Measurements from ENCODE around the gene GABBR2. TPM values are rescaled to one million over a fixed set of nuclear protein-coding genes. Genes with fewer than 3 reads are reported as not detected.

GABBR2 gene
- total RNA-seq, 2 experiments from 2014 or later = not detected

DNA sequence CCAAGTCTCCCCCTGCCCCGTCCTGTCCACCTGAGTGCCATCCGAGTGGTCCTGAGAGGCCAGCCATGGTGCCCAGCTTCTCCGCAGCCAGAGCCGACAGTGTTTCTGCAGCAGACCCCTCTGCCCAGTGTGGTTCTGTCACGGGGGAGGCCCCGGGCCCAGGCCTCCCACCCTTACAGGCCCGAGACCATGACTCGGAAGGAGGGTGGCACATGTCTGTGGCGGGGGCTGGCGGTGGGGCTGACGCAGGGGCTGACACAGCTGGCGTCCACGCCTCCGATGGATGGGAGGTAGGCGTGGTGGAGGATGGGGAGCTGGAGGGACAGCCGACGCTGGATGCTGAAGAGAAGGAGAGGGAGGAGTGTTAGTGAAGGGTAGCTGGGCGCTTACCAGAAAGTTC is 418.3 kb downstream of the GABBR2 start:
- Histone ChIP-seq H3K9me3 (ENCODE audit: control insufficient read depth in 1 of 2, insufficient read depth in 1 of 2, low read length in 2 of 2) (no peaks in the 10 kb centered on the region), H3K27ac (ENCODE audit: low read depth in 1 of 2, low read length in 2 of 2) (no peak overlapping the region), H3K36me3 (ENCODE audit: insufficient read depth, low read length) (no peaks in the 10 kb centered on the region), H3K4me3 (ENCODE audit: low read length) (no peak overlapping the region), H3K27me3 (ENCODE audit: control insufficient read depth in 1 of 2, insufficient read depth in 2 of 2, low read length in 2 of 2) (no peaks in the 10 kb centered on the region), H3K4me1 (ENCODE audit: insufficient read depth, low read length) (no peaks in the 10 kb centered on the region)
- no peaks in the 10 kb centered on the region for H3K36me3 Mint-ChIP-seq (ENCODE audit: low read depth)
- DNase-seq = no peak
- no peak overlapping the region for H3K27ac Mint-ChIP-seq
- ChIA-PET CTCF (no interaction called here), POLR2A (no interaction called here)
- H3K4me3 Mint-ChIP-seq = no peak overlapping the region
- intact Hi-C loops (cut with DNase I, micrococcal nuclease) = no loop called here
- H3K9me3 Mint-ChIP-seq = no peaks in the 10 kb centered on the region
- ATAC-seq (ENCODE audit: poor library complexity) = no peak
- H3K27me3 Mint-ChIP-seq = peaks cover 5% of the 10 kb centered on the region
- no peaks in the 10 kb centered on the region for H3K4me1 Mint-ChIP-seq (ENCODE audit: low read depth)
- no peak for TF ChIP-seq CTCF (IDR thresholded peaks at IDR 0.05)

DNA sequence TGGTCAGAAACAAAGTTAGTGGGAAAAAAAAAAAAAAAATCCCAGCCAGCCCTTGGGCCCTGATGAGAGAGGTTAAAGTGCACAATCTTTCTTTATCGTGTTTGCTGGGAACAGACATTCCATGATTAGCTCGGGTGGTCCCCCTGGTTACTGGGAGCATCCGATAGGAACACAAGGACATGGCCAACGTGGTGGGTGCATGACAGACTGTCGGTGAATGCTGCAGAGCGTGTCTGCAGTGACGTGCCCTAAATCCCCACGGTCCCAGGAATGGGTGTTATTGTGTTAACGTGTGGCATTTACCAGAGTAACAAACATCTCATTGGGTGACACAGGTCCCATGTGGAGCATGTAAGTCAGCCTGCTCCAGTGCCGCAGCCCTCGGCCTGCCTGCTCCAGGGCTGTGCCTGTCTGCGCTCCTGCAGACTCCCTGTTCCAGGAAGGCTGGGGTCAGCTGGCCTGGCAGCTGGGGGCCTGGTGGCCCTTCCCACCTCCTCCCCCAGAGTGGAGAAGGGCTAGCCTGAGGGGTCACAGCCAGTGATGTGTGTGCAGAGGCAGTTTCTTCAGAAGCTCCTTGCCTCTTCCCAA is 419.0 kb downstream of the GABBR2 start:
- ChIA-PET POLR2A (no interaction called here), CTCF (no interaction called here)
- Histone ChIP-seq H3K4me3 (ENCODE audit: low read length) (no peak overlapping the region), H3K9me3 (ENCODE audit: control insufficient read depth in 1 of 2, insufficient read depth in 1 of 2, low read length in 2 of 2) (no peaks in the 10 kb centered on the region), H3K27me3 (ENCODE audit: control insufficient read depth in 1 of 2, insufficient read depth in 2 of 2, low read length in 2 of 2) (no peaks in the 10 kb centered on the region), H3K27ac (ENCODE audit: low read depth in 1 of 2, low read length in 2 of 2) (no peak overlapping the region), H3K4me1 (ENCODE audit: insufficient read depth, low read length) (no peaks in the 10 kb centered on the region), H3K36me3 (ENCODE audit: insufficient read depth, low read length) (no peaks in the 10 kb centered on the region)
- H3K36me3 Mint-ChIP-seq (ENCODE audit: low read depth) = no peaks in the 10 kb centered on the region
- TF ChIP-seq CTCF (IDR thresholded peaks at IDR 0.05) = no peak
- no peak overlapping the region for H3K4me3 Mint-ChIP-seq
- no peaks in the 10 kb centered on the region for H3K4me1 Mint-ChIP-seq (ENCODE audit: low read depth)
- DNase-seq (no peak), ATAC-seq (ENCODE audit: poor library complexity) (no peak)
- H3K9me3 Mint-ChIP-seq = no peaks in the 10 kb centered on the region
- intact Hi-C loops (cut with DNase I, micrococcal nuclease) = no loop called here
- no peak overlapping the region for H3K27ac Mint-ChIP-seq
- H3K27me3 Mint-ChIP-seq = no peaks in the 10 kb centered on the region

GRCh38 chr9:98288881-98289280 is 419.9 kb downstream of the GABBR2 start:
- no peak for TF ChIP-seq CTCF (IDR thresholded peaks at IDR 0.05)
- no peak overlapping the region for H3K4me3 Mint-ChIP-seq
- H3K4me3 ChIP-seq (ENCODE audit: low read length) = no peak overlapping the region
- no peaks in the 10 kb centered on the region for H3K36me3 Mint-ChIP-seq (ENCODE audit: low read depth)
- no peaks in the 10 kb centered on the region for H3K4me1 Mint-ChIP-seq (ENCODE audit: low read depth)
- no peaks in the 10 kb centered on the region for H3K36me3 ChIP-seq (ENCODE audit: insufficient read depth, low read length)
- H3K27ac ChIP-seq (ENCODE audit: low read depth in 1 of 2, low read length in 2 of 2) = no peak overlapping the region
- intact Hi-C loops (cut with DNase I, micrococcal nuclease) = no loop called here
- no peaks in the 10 kb centered on the region for H3K27me3 Mint-ChIP-seq
- DNase-seq = no peak
- CTCF ChIA-PET = no interaction called here
- no peaks in the 10 kb centered on the region for H3K9me3 Mint-ChIP-seq
- no peaks in the 10 kb centered on the region for H3K27me3 ChIP-seq (ENCODE audit: control insufficient read depth in 1 of 2, insufficient read depth in 2 of 2, low read length in 2 of 2)
- POLR2A ChIA-PET = no interaction called here
- no peaks in the 10 kb centered on the region for H3K9me3 ChIP-seq (ENCODE audit: control insufficient read depth in 1 of 2, insufficient read depth in 1 of 2, low read length in 2 of 2)
- H3K4me1 ChIP-seq (ENCODE audit: insufficient read depth, low read length) = no peaks in the 10 kb centered on the region
- no peak overlapping the region for H3K27ac Mint-ChIP-seq
- ATAC-seq (ENCODE audit: poor library complexity) = no peak

Measured in CD4-positive, alpha-beta T cell (primary cell).